ENCODE measurements around the gene ILF2.
A peak's percentile ranks its signal among the peaks of the same experiment; 100 is the strongest.
"Not testable (repeated sequence)": the region's sequence is repeated elsewhere in the genome, so short reads cannot be mapped to it uniquely, and the experiment has no call there.

The ILF2 gene

DNA sequence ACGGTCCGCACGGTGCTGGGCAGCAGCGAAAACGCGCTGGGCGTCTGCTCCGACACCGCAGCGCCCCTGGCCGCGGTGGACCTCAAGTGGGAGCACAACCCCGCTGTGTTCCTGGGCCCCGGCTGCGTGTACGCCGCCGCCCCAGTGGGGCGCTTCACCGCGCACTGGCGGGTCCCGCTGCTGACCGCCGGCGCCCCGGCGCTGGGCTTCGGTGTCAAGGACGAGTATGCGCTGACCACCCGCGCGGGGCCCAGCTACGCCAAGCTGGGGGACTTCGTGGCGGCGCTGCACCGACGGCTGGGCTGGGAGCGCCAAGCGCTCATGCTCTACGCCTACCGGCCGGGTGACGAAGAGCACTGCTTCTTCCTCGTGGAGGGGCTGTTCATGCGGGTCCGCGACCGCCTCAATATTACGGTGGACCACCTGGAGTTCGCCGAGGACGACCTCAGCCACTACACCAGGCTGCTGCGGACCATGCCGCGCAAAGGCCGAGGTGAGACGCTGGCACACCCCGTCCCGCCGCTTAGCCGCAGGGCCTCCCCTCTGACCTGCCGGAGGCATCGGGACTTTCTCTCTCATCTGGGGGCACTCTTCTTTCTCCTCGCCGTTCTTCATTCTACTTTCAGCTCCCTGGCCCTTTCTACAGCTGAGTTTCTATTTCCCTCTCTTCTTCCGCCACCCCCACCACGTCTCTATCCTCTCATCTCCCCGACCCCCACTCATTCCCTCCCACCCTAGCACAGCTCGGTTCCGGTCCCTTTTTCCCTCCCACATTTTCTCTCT is 8.7 kb upstream of the ILF2 start:
- DNase-seq (ENCODE audit: extremely low read depth, low read depth) = no peak
- TF ChIP-seq, protein P1, sequence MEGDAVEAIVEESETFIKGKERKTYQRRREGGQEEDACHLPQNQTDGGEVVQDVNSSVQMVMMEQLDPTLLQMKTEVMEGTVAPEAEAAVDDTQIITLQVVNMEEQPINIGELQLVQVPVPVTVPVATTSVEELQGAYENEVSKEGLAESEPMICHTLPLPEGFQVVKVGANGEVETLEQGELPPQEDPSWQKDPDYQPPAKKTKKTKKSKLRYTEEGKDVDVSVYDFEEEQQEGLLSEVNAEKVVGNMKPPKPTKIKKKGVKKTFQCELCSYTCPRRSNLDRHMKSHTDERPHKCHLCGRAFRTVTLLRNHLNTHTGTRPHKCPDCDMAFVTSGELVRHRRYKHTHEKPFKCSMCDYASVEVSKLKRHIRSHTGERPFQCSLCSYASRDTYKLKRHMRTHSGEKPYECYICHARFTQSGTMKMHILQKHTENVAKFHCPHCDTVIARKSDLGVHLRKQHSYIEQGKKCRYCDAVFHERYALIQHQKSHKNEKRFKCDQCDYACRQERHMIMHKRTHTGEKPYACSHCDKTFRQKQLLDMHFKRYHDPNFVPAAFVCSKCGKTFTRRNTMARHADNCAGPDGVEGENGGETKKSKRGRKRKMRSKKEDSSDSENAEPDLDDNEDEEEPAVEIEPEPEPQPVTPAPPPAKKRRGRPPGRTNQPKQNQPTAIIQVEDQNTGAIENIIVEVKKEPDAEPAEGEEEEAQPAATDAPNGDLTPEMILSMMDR (IDR thresholded peaks at IDR 0.05; ENCODE audit: low read depth, low read length, missing control alignments) = peak; percentile 9
- H3K4me3 ChIP-seq (replicated peaks; ENCODE audit: low read depth, low read length) = peak overlapping the region; percentile 21; the same call in 1 of the 2 replicates

DNA sequence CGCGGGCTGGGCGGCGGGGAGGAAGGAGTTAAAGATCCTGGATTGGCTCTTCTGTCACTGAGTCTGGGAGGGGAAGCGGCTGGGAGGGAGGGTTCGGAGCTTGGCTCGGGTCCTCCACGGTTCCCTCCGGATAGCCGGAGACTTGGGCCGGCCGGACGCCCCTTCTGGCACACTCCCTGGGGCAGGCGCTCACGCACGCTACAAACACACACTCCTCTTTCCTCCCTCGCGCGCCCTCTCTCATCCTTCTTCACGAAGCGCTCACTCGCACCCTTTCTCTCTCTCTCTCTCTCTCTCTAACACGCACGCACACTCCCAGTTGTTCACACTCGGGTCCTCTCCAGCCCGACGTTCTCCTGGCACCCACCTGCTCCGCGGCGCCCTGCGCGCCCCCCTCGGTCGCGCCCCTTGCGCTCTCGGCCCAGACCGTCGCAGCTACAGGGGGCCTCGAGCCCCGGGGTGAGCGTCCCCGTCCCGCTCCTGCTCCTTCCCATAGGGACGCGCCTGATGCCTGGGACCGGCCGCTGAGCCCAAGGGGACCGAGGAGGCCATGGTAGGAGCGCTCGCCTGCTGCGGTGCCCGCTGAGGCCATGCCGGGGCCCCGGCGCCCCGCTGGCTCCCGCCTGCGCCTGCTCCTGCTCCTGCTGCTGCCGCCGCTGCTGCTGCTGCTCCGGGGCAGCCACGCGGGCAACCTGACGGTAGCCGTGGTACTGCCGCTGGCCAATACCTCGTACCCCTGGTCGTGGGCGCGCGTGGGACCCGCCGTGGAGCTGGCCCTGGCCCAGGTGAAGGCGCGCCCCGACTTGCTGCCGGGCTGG is 7.9 kb upstream of the ILF2 start, which contains the start of gene NPR1:
Gene NPR1 (plus strand): TSS at position 170 of the 818 bp plus-strand sequence. CDS start 421 bp downstream, at position 591.
- TF ChIP-seq, protein P1 (IDR thresholded peaks at IDR 0.05; ENCODE audit: low read depth, low read length, missing control alignments) = no peak
- peak within 1 kb of the TSS; percentile 21 for H3K4me3 ChIP-seq (replicated peaks; ENCODE audit: low read depth, low read length)
- no peak for DNase-seq (ENCODE audit: extremely low read depth, low read depth)

DNA sequence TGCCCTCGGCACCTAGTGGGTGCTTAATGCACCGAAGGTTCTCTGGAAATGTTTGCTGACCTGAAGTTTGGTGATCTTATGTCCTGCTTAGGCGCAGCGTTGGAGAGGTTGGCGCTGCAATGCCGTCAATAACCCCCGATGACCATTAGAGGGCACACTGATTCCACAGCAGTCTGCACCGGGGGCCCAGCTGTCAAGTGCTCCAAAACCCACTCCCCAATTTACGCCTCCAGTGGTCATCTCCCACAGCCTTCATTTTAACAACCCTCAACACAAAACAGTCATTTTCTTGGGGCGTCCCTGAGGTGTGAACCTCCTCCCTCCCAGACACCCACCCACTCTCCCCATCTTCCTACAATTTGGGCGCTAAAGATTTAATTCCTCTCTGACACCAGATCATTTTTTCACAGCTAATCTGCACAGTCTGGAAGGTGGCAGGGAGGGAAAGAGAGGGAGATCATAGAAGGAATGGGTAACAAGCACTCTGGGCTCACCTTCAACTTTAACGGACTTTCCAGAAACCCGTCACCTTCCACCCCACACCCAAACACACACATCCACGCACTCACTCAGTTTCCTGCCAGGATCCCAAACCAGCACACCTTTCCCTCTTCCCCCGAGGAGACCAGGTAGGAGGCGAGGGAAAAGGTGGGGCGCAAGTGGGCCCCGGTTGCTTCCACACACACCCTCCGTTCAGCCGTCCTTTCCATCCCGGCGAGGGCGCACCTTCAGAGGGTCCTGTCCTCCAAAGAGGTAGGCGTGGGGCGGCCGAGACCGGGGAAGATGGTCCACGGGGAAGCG is 7.1 kb upstream of the ILF2 start:
- H3K4me3 ChIP-seq (replicated peaks; ENCODE audit: low read depth, low read length) = peak overlapping the region; percentile 21; the same call in 1 of the 2 replicates
- TF ChIP-seq, protein P1 (IDR thresholded peaks at IDR 0.05; ENCODE audit: low read depth, low read length, missing control alignments) = peak; percentile 92
- DNase-seq (ENCODE audit: extremely low read depth, low read depth) = no peak

DNA sequence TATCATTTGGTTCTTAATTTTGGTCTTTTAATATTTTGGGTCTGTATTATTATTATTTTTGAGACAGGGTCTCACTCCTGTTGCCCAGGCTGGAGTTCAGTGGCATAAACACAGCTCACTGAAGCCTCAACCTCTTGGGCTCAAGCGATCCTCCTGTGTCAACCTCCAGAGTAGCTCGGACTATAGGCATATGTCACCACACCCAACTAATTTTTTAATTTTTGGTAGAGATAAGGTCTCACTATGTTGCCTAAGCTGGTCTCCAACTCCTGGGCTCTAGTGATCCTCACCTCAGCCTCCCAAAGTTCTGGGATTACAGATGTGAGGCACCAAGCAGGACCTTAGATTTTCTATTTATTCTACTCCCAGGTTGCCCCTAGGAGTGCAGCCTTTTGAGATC is 2.7 kb upstream of the ILF2 start:
- no peak overlapping the region for H3K4me3 ChIP-seq (replicated peaks; ENCODE audit: low read depth, low read length)
- TF ChIP-seq, protein P1 (IDR thresholded peaks at IDR 0.05; ENCODE audit: low read depth, low read length, missing control alignments) = no peak

DNA sequence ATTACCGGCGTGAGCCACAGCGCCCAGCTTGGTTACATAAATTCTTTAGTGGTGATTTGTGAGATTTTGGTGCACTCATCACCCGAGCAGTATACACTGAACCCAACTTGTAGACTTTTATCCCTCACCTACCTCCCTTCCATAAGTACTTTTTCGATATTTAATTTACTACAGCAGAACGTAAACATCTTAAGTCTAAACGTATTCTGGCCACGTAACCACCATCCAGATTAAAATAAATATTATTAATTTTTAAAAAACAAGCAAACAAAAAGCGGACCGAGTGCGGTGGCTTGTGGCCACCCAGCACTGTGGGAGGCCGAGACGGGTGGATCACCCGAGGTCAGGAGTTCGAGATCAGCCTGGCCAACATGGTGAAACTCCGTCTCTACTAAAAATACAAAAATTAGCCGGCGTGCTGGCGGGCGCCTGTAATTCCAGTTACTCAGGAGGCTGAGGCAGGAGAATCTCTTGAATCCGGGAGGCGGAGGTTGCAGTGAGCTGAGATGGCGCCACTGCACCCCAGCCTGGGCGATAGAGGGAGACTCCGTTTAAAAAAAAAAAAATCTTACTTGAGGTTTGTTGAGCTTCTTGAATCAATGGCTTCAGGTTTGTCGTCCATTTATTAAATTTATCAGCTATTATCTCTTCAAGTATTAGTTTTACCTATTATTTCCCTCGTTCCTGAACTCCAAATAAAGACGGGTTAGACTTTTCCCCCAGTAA is 998 bp upstream of the ILF2 start:
- DNase-seq (ENCODE audit: extremely low read depth, low read depth) = not testable (repeated sequence)

More for the DNA sequence above, 2.7 kb upstream of the ILF2 start:
- DNase-seq (ENCODE audit: extremely low read depth, low read depth) = no peak

DNA sequence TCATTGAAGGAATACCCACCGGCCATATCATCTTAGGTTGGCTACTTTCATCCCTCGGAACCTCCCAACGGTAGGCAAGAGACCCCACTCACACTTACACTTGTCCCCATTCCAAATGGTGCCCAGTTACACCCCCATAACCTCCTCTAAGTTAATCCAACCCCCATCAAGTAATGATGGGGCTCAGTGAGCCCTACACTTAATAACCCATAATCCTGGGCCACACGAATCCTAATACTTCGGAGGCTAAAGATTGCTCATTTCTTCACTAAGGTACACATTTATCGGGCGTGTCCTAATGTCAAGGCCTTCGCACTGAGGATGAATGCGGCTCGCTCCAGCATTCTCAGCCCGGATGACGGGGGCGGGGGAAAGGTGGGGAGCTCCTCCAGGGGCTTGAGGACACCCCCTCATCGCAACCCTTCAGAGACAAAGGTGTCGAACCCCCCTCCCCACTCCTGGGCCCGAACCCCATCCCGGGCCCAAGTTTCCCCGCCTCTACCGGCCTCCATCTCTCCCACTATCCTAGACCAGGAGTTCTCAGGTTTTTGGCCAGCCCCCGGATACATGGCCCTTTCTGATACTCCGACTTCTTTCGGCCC is 435 bp downstream of the ILF2 start:
- peak overlapping the region; percentile 99 for H3K4me3 ChIP-seq (replicated peaks; ENCODE audit: low read depth, low read length)
- TF ChIP-seq, protein P1 (IDR thresholded peaks at IDR 0.05; ENCODE audit: low read depth, low read length, missing control alignments) = no peak
- no peak for DNase-seq (ENCODE audit: extremely low read depth, low read depth)

More for the DNA sequence above, 998 bp upstream of the ILF2 start:
- peak overlapping the region; percentile 51 for H3K4me3 ChIP-seq (replicated peaks; ENCODE audit: low read depth, low read length)

Data from HFF-Myc (cell line).